Keratinocyte (primary cell): ENCODE data around the gene RBMX.

Source experiments
- EZH2 ChIP-seq: IDR thresholded peaks from one replicate; pipeline ENCODE4 v1.6.1; 2012; ENCODE audit warnings: inconsistent platforms, mild to moderate bottlenecking, low read length, moderate library complexity
- TF ChIP-seq, protein P1 (sequence below), 3 experiments: IDR thresholded peaks in 1 of 3; conservative IDR thresholded peaks in 1 of 3; optimal IDR thresholded peaks in 1 of 3; 2 replicates in 2 of 3; 3 replicates in 1 of 3; pipeline versions ENCODE3 to v1.5.1; 2011; ENCODE audit warnings: low read length in 3 of 3, mild to moderate bottlenecking in 3 of 3, moderate library complexity in 2 of 3, control low read depth in 1 of 3, inconsistent platforms in 1 of 3; ENCODE audit not compliant: insufficient read depth in 2 of 3; ENCODE audit errors: extremely low read depth in 1 of 3

DNA sequence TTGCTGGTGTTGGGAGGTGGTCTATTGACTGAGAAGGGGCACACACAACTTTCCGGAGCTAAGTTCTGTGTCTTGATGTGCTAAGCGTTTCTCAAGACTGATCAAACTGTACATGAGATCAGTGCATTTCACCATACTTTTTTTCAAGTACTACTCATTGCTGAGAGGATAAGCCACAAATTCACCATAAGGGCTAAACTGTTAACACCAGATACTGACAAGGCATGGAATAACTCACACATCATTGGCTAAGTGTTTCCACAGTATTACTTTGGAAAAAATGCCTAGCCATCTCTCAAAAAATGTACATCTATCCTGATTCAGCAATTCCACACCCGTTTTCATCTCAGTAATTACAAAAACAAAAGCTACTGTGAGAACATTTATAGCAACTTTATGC lies 13.0 kb downstream of the RBMX start:
- TF ChIP-seq, protein P1, sequence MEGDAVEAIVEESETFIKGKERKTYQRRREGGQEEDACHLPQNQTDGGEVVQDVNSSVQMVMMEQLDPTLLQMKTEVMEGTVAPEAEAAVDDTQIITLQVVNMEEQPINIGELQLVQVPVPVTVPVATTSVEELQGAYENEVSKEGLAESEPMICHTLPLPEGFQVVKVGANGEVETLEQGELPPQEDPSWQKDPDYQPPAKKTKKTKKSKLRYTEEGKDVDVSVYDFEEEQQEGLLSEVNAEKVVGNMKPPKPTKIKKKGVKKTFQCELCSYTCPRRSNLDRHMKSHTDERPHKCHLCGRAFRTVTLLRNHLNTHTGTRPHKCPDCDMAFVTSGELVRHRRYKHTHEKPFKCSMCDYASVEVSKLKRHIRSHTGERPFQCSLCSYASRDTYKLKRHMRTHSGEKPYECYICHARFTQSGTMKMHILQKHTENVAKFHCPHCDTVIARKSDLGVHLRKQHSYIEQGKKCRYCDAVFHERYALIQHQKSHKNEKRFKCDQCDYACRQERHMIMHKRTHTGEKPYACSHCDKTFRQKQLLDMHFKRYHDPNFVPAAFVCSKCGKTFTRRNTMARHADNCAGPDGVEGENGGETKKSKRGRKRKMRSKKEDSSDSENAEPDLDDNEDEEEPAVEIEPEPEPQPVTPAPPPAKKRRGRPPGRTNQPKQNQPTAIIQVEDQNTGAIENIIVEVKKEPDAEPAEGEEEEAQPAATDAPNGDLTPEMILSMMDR (optimal IDR thresholded peaks at IDR 0.05 in 1 of 3, IDR thresholded peaks at IDR 0.05 in 1 of 3, conservative IDR thresholded peaks at IDR 0.05 in 1 of 3; ENCODE audit: extremely low read depth in 1 of 3, insufficient read depth in 2 of 3, low read length in 3 of 3): no peak
- TF ChIP-seq EZH2: no peak
